K562 (cell line): Measurements from ENCODE around the gene UBXN10. TPM values are rescaled to one million over a fixed set of nuclear protein-coding genes. Genes with fewer than 3 reads are reported as not detected.

Source experiments
- ATAC-seq: fragments of 200-7000 bp; cut with Tn5 transposase; 3 replicates; pipeline ENCODE4 v1.9.1; 2020; ENCODE audit warnings: moderate library complexity
- BruUV-seq: library from RNA; stranded (reverse); fragments of 400-500 nt; replicated peaks from 2 replicates; lab custom pipeline; 2021; lab: Mats Ljungman, UMichigan
- CTCF ChIA-PET: fragments of 300-600 bp; formaldehyde crosslinking; extraction: SDS; loops from one replicate; lab custom pipeline; 2021; ENCODE audit warnings: low intra/inter-chr PET ratio; lab: Yijun Ruan, JAX
- POLR2A ChIA-PET: fragments of 300-600, 350-650 bp; sonication (Branson Sonifier 250); formaldehyde crosslinking; extraction: SDS; loops from one replicate; lab custom pipeline; 2021; ENCODE audit warnings: antibody characterized with exemption, inconsistent platforms; lab: Yijun Ruan, JAX
- DNase-seq, 4 experiments: peaks; one replicate each; pipeline versions ENCODE4 v3.0.0 to v3.0.0-alpha.2; 2011 to 2018; ENCODE audit warnings: low spot score in 3 of 4, mixed read lengths in 3 of 4; ENCODE audit errors: extremely low read depth in 1 of 4
- FAIRE-seq: peaks from 2 replicates; lab custom pipeline; 2011; peaks lifted over from hg19 to GRCh38; lab: Jason Lieb, UNC
- H2AFZ ChIP-seq: 2 replicates; pipeline ENCODE4 v1.6.0; 2011; ENCODE audit warnings: low read depth, low read length, control low read depth, inconsistent platforms
- H3K27ac ChIP-seq: fragments of 200-600 bp; 3 replicates; pipeline ENCODE4 v1.8.0; 2011; ENCODE audit warnings: low read depth, mild to moderate bottlenecking, control low read depth, inconsistent platforms, low read length, moderate library complexity, mixed read lengths; ENCODE audit errors: extremely low read depth
- H3K27me3 ChIP-seq, 2 experiments: fragments of 300-600 bp in 1 of 2; 2 replicates in 1 of 2; 3 replicates in 1 of 2; pipeline versions ENCODE4 v1.6.0 to v1.8.0; 2011; ENCODE audit warnings: inconsistent platforms in 2 of 2, low read length in 2 of 2, mild to moderate bottlenecking in 1 of 2, mixed read lengths in 1 of 2, moderate library complexity in 1 of 2; ENCODE audit not compliant: control insufficient read depth in 2 of 2, insufficient read depth in 2 of 2
- H3K36me3 ChIP-seq: fragments of 300-600 bp; 3 replicates; pipeline ENCODE4 v1.8.0; 2011; ENCODE audit warnings: mild to moderate bottlenecking, low read length, inconsistent platforms; ENCODE audit not compliant: control insufficient read depth, insufficient read depth
- H3K4me1 ChIP-seq, 2 experiments: fragments of 200-600 bp in 1 of 2; replicated peaks in 1 of 2; 2 replicates in 1 of 2; 3 replicates in 1 of 2; pipeline versions ENCODE4 v1.5.1 to v1.8.0; 2011; ENCODE audit warnings: inconsistent platforms in 2 of 2, low read length in 2 of 2, mild to moderate bottlenecking in 1 of 2, mixed read lengths in 1 of 2, moderate library complexity in 1 of 2; ENCODE audit not compliant: control insufficient read depth in 2 of 2, insufficient read depth in 2 of 2
- H3K4me2 ChIP-seq: 2 replicates; pipeline ENCODE4 v1.6.1; 2011; ENCODE audit warnings: low read length, control low read depth, inconsistent platforms, mixed read lengths; ENCODE audit not compliant: insufficient read depth
- H3K4me3 ChIP-seq: fragments of 200-600 bp; sonication (generic), shearing (Covaris generic); 2 replicates; pipeline ENCODE4 v1.5.1; 2016; ENCODE audit warnings: control low read depth, inconsistent platforms
- H3K79me2 ChIP-seq: fragments of 200-600 bp; 3 replicates; pipeline ENCODE4 v1.8.0; 2011; ENCODE audit warnings: low read length, inconsistent platforms; ENCODE audit not compliant: control insufficient read depth, insufficient read depth
- H3K9ac ChIP-seq, 2 experiments: 2 replicates each; pipeline versions ENCODE4 v1.6.0 to v1.6.1; 2011; ENCODE audit warnings: low read depth in 2 of 2, low read length in 2 of 2, control low read depth in 1 of 2, inconsistent platforms in 1 of 2, mild to moderate bottlenecking in 1 of 2, mixed read lengths in 1 of 2; ENCODE audit not compliant: insufficient read depth in 1 of 2
- H3K9me1 ChIP-seq: one replicate; pipeline ENCODE4 v1.6.0; 2011; ENCODE audit warnings: inconsistent platforms, mild to moderate bottlenecking, low read length, moderate library complexity; ENCODE audit not compliant: control insufficient read depth, insufficient read depth
- H3K9me3 ChIP-seq: replicated peaks from 2 replicates; pipeline ENCODE4 v1.5.1; 2011; ENCODE audit warnings: low read depth, low read length, inconsistent platforms; ENCODE audit not compliant: control insufficient read depth, insufficient read depth
- H4K20me1 ChIP-seq: replicated peaks from 2 replicates; pipeline ENCODE4 v1.6.1; 2011; ENCODE audit warnings: low read length, inconsistent platforms, mixed read lengths; ENCODE audit not compliant: control insufficient read depth, insufficient read depth
- BACH1 ChIP-seq: fragments of 200-800 bp; sonication (Bioruptor generic); IDR thresholded peaks from 2 replicates; pipeline ENCODE4 v1.6.1; 2016; ENCODE audit warnings: missing genetic modification characterization, missing compliant biosample characterization
- BRCA1 ChIP-seq, 2 experiments: fragments of 450-650 bp in 1 of 2; sonication (generic) in 1 of 2; formaldehyde crosslinking in 1 of 2; IDR thresholded peaks; 2 replicates each; pipeline versions ENCODE4 v1.5.0 to v1.6.1; 2017 to 2020; ENCODE audit warnings: mild to moderate bottlenecking in 1 of 2, missing genetic modification reagents in 1 of 2
- DACH1 ChIP-seq: fragments of 450-650 bp; IDR thresholded peaks from 2 replicates; pipeline ENCODE4 v1.6.1; 2018; ENCODE audit not compliant: partially characterized antibody
- HDAC3 ChIP-seq: fragments of 450-650 bp; IDR thresholded peaks from 2 replicates; pipeline ENCODE4 v1.6.1; 2018; ENCODE audit warnings: borderline replicate concordance, mild to moderate bottlenecking, moderate library complexity; ENCODE audit not compliant: partially characterized antibody
- KDM5B ChIP-seq: fragments of 200-600 bp; sonication (generic); IDR thresholded peaks from 2 replicates; pipeline ENCODE4 v1.6.1; 2012; ENCODE audit warnings: low read depth, mild to moderate bottlenecking, moderate library complexity, low read length, control low read depth, inconsistent platforms; ENCODE audit not compliant: insufficient replicate concordance
- MTA1 ChIP-seq: fragments of 450-650 bp; IDR thresholded peaks from 2 replicates; pipeline ENCODE4 v1.6.1; 2017; ENCODE audit warnings: borderline replicate concordance
- PTRF ChIP-seq: fragments of 450-650 bp; IDR thresholded peaks from 2 replicates; pipeline ENCODE4 v1.6.1; 2016; ENCODE audit warnings: mild to moderate bottlenecking, missing genetic modification characterization, missing compliant biosample characterization
- TCF7 ChIP-seq: sonication (generic); IDR thresholded peaks from 2 replicates; pipeline ENCODE4 v1.6.1; 2016; ENCODE audit warnings: antibody characterized with exemption, borderline replicate concordance
- U2AF1 ChIP-seq: fragments of 200-400 bp; formaldehyde crosslinking; optimal IDR thresholded peaks from 2 replicates; pipeline ENCODE3; 2017; ENCODE audit warnings: mild to moderate bottlenecking, low read depth, low read length, moderate library complexity
- ZNF217 ChIP-seq: sonication (generic); formaldehyde crosslinking; IDR thresholded peaks from 2 replicates; pipeline ENCODE4 v1.8.0; 2022; ENCODE audit warnings: mild to moderate bottlenecking, missing genetic modification reagents
- WGBS: fragments of 100-300 bp; shearing (Covaris generic); methylation state at CpG from one replicate; pipeline ENCODE4 v1.1.6; 2016; ENCODE audit warnings: low coverage, mixed read lengths; ENCODE audit not compliant: insufficient coverage; ENCODE audit errors: missing lambda C conversion rate; 5-methylcytosine and 5-hydroxymethylcytosine counted together
- in situ Hi-C: fragments of 300-500 bp; cut with MboI; formaldehyde crosslinking; loops from 4 replicates; pipeline ENCODE4 v1.15.0; 2018; ENCODE audit warnings: inconsistent platforms, mixed read lengths
- intact Hi-C: fragments of 100-400 bp; cut with micrococcal nuclease; formaldehyde crosslinking; loops from 2 replicates; pipeline ENCODE4 v1.14.2; 2022
- polyA plus RNA-seq, 8 experiments: library from polyadenylated mRNA; depleted of rRNA in 4 of 8; stranded (reverse) in 5 of 8; unstranded in 3 of 8; fragments of >200 nt; fragmentation: Nextera tagmentation in 2 of 8; fragmentation: Illumina TruSeq in 1 of 8; extraction: Ambion mirVana in 2 of 8; extraction: Trizol in 1 of 8; gene quantifications; 2 replicates each; pipeline versions ENCODE4 v1.2.1 to v1.2.3, GENCODE V29; 2011 to 2014; ENCODE audit warnings: inconsistent platforms in 1 of 8, missing spikeins in 1 of 8
- total RNA-seq, 7 experiments: library from RNA; depleted of rRNA in 6 of 7; stranded (reverse); fragments of >200 nt in 6 of 7; fragmentation: Illumina TruSeq in 2 of 7; extraction: Trizol in 2 of 7; gene quantifications; 2 replicates each; pipeline versions ENCODE4 v1.2.1 to v1.2.3, GENCODE V29; 2011 to 2021; ENCODE audit warnings: low replicate concordance in 1 of 7
- TF ChIP-seq, protein P1 (sequence below): fragments of 450-650 bp; IDR thresholded peaks from 2 replicates; pipeline ENCODE4 v1.7.1; 2018; ENCODE audit warnings: mild to moderate bottlenecking, low read depth; ENCODE audit not compliant: partially characterized antibody

UBXN10 gene
- total and polyA plus RNA-seq, 9 of the 15 experiments (the other 6 are each of a cell fraction or from before 2014, with no cell fraction given), result 10.7 to 17.7 (median 13.6) TPM

DNA sequence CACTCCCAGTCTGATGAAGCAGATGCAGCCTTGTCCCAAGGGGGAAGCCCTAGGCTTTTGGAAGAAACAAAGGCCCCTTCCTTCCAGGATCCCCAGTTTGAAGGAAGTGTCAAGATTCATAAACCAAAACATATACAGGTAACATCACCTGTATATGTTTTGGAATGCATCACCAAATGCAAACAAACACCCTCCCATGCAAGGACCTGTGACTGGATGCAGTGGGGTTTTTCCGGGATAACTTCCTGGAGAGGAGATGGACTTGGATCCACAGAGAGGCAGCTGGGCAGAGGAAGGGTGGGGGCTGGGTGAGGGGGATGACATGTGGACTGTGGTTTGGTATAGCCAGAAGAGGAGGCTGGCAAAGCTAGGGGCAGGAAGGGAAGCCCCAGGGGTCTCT lies 48.3 kb upstream of the UBXN10 start (continued):
- TF ChIP-seq BRCA1 (IDR thresholded peaks at IDR 0.05) (no peak), BRCA1 (CRISPR knock-in tag; IDR thresholded peaks at IDR 0.05) (no peak), BACH1 (tag) (no peak)

- no TSS peak for BruUV-seq
- no peaks in the 10 kb centered on the region for H3K79me2 ChIP-seq
- no peak overlapping the region for H2AFZ ChIP-seq
- no peaks in the 10 kb centered on the region for H3K9me3 ChIP-seq
- H3K4me2 ChIP-seq, result no peak overlapping the region
- DNase-seq (no peak), ATAC-seq (no peak), FAIRE-seq (no peak)
- in situ Hi-C loops (no loop called here), intact Hi-C loops (no loop called here)
- H3K36me3 ChIP-seq, result no peaks in the 10 kb centered on the region
- ChIA-PET CTCF (no interaction called here), POLR2A (no interaction called here)
- H3K9me1 ChIP-seq, result no peaks in the 10 kb centered on the region
- no peak overlapping the region for H3K9ac ChIP-seq
- no peak for TF ChIP-seq DACH1
- no peak for TF ChIP-seq MTA1
- TF ChIP-seq HDAC3, result no peak
- TF ChIP-seq KDM5B, result no peak
- no peak for TF ChIP-seq ZNF217 (CRISPR knock-in tag)
- TF ChIP-seq PTRF (tag), result no peak
- TF ChIP-seq, protein P1, sequence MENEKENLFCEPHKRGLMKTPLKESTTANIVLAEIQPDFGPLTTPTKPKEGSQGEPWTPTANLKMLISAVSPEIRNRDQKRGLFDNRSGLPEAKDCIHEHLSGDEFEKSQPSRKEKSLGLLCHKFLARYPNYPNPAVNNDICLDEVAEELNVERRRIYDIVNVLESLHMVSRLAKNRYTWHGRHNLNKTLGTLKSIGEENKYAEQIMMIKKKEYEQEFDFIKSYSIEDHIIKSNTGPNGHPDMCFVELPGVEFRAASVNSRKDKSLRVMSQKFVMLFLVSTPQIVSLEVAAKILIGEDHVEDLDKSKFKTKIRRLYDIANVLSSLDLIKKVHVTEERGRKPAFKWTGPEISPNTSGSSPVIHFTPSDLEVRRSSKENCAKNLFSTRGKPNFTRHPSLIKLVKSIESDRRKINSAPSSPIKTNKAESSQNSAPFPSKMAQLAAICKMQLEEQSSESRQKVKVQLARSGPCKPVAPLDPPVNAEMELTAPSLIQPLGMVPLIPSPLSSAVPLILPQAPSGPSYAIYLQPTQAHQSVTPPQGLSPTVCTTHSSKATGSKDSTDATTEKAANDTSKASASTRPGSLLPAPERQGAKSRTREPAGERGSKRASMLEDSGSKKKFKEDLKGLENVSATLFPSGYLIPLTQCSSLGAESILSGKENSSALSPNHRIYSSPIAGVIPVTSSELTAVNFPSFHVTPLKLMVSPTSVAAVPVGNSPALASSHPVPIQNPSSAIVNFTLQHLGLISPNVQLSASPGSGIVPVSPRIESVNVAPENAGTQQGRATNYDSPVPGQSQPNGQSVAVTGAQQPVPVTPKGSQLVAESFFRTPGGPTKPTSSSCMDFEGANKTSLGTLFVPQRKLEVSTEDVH, result no peak
- no peak for TF ChIP-seq TCF7
- TF ChIP-seq U2AF1, result no peak
- no peaks in the 10 kb centered on the region for H4K20me1 ChIP-seq
- no peaks in the 10 kb centered on the region for H3K4me1 ChIP-seq
- WGBS, result 1% methylated on average over 6 of the region's 6 CpGs
- H3K4me3 ChIP-seq, result no peak overlapping the region
- peaks cover 5 to 63% of the 10 kb centered on the region in 2 experiments; a peak in 2 of 5 replicates for H3K27me3 ChIP-seq
- no peak overlapping the region for H3K27ac ChIP-seq
These were observed 47.5 kb upstream of the UBXN10 start for GRCh38 chr1:20138346-20138745.
